ENCODE data around the gene ERO1A.

Gene ERO1A

DNA sequence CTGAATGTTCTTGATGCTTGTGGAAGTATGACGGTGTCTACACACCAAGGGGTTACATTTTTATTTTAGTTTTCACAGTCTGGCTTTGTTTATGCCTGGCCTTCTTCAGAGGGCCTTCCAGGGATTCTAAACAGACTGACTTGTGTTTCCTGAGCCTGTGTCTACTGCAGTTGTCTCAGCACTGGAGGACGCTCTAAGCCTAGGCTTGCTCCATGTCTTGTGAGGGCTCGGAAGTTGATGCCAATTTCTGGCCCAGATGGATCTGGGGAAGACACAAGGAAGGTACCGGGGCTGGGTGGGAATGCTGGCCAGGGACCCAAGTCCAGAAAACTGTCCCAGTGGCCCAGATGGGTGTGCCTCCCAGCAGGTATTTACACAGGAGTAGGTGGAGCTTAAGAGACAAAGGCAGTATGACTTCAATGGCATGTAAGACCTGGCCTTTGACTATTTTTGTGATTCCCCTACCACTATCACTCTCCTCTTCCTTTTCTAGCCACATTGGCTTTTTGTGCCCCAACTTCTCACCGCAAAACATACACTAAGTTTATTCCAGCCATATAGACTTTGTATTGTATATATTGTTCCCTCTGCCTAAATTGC lies 85.8 kb downstream of the ERO1A start:
- Histone ChIP-seq H3K4me3 (no peak overlapping the region), H3K27ac (no peak overlapping the region)
- TF ChIP-seq, protein P1, sequence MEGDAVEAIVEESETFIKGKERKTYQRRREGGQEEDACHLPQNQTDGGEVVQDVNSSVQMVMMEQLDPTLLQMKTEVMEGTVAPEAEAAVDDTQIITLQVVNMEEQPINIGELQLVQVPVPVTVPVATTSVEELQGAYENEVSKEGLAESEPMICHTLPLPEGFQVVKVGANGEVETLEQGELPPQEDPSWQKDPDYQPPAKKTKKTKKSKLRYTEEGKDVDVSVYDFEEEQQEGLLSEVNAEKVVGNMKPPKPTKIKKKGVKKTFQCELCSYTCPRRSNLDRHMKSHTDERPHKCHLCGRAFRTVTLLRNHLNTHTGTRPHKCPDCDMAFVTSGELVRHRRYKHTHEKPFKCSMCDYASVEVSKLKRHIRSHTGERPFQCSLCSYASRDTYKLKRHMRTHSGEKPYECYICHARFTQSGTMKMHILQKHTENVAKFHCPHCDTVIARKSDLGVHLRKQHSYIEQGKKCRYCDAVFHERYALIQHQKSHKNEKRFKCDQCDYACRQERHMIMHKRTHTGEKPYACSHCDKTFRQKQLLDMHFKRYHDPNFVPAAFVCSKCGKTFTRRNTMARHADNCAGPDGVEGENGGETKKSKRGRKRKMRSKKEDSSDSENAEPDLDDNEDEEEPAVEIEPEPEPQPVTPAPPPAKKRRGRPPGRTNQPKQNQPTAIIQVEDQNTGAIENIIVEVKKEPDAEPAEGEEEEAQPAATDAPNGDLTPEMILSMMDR (IDR thresholded peaks at IDR 0.05), result no peak
- no peak for DNase-seq (ENCODE audit: low spot score)

DNA sequence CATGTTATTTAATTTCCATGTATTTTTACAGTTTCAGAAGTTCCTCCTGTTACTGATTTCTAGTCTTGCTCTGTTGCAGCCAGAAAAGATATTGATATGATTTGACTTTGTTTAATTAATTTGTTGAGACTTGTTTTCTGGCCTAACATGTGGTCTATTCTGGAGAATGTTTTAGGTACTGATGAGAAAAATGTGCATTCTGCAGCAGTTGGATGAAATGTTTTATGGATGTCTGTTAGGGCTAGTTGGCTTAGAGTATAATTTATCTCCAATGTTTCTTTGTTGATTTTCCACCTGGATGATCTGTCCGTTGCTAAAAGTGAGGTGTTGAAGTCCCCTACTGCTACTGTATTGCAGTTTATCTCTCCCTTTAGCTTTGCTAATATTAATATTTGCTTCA lies 88.3 kb downstream of the ERO1A start:
- TF ChIP-seq, protein P1 (IDR thresholded peaks at IDR 0.05), result no peak
- no peak for DNase-seq (ENCODE audit: low spot score)
- no peak overlapping the region for H3K4me3 ChIP-seq
- H3K27ac ChIP-seq, result no peak overlapping the region

DNA sequence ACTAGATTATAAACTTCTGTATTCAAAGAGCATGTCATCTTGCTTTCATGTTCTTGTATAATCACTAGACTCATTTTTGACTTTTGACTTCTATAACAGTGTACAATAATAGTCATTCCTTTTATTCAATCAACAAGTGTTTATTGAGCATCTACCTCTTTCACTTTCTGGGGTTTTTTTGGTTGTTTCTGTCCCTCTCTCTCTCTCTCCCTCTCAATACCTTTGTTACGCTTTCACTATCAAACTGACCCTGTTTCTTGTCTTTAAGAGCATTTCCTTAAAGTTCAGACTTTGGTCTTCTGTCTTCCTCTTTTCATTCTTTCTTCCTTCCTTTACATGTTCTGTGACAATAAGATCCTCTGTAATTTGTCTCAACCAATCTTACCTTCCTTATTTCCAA lies 93.2 kb downstream of the ERO1A start:
- no peak for DNase-seq (ENCODE audit: low spot score)
- Histone ChIP-seq H3K4me3 (no peak overlapping the region), H3K27ac (no peak overlapping the region)
- TF ChIP-seq, protein P1 (IDR thresholded peaks at IDR 0.05), result no peak

DNA sequence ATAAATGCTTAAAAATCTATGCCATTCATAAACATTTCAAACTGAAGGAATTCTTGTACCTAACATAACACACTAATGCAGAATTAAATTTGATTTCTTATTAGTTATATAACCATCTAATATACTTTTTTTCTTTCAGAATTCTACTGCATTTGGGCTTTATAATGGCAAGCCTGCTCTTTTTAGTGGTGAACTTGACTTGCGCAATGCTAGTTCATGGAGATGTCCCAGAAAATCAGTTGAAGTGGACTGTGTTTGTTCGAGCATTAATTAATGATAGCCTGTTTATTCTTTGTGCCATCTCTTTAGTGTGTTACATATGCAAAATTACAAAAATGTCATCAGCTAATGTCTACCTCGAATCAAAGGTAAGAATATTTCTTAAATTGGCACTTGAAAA lies 95.4 kb downstream of the ERO1A start:
- TF ChIP-seq, protein P1 (IDR thresholded peaks at IDR 0.05), result no peak
- Histone ChIP-seq H3K4me3 (no peak overlapping the region), H3K27ac (no peak overlapping the region)
- no peak for DNase-seq (ENCODE audit: low spot score)

DNA sequence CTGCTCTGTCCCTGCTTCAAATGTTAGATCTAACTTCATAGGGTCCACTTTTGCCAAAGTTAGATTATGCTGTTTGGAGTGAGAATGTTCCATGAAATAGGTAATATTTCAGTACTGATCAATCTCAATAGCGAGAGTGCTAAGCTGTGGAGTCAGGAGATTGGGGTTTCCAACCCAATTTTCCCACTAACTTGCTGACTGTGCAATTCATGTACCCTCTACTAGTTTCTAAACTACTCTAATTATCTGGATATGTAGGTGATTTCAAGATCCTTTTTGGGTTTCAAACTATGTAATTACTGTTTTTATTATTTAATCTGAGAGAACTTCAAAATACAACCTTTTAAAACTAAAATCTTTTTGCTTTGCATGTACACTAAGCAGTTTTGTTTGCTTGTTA lies 96.8 kb downstream of the ERO1A start:
- Histone ChIP-seq H3K4me3 (no peak overlapping the region), H3K27ac (no peak overlapping the region)

DNA sequence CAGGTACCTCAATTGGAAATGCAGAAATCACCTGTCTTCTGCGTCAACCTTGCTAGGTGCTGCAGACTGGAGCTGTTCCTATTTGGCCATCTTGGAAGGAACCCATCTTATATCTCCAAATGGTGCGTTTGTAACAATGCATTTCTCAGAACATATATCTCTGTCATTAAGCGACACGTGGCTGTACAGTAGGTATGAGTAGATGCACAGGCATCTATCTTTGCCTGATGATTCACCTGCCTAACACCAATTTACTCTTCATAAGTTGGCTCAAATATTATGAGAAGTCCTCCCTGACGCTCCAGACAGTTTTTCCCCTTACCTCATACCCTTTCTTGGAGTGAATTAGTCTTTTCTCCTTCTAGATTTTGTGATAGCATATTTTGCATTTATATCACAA lies 98.5 kb downstream of the ERO1A start:
- Histone ChIP-seq H3K27ac (no peak overlapping the region), H3K4me3 (no peak overlapping the region)
- DNase-seq (ENCODE audit: low spot score), result no peak
- TF ChIP-seq, protein P1 (IDR thresholded peaks at IDR 0.05), result no peak

More for the DNA sequence above, 96.8 kb downstream of the ERO1A start:
- no peak for DNase-seq (ENCODE audit: low spot score)
- TF ChIP-seq, protein P1 (IDR thresholded peaks at IDR 0.05), result no peak

DNA sequence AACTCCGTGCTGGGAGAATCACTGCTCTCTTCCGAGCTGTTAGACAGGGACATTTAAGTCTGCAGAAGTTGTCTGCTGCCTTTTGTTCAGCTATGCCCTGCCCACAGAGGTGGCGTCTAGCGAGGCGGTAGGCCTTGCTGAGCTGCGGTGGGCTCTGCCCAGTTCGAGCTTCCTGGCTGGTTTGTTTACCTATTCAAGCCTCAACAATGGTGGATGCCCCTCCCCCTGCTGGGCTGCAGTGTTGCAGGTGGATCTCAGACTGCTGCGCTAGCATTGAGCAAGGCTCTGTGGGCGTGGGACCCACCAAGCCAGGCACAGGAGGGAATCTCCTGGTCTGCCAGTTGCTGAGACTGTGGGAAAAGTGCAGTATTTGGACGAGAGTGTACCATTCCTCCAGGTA lies 99.0 kb downstream of the ERO1A start:
- H3K4me3 ChIP-seq, result no peak overlapping the region
- DNase-seq (ENCODE audit: low spot score), result no peak
- no peak overlapping the region for H3K27ac ChIP-seq
- TF ChIP-seq, protein P1 (IDR thresholded peaks at IDR 0.05), result no peak
